Heart right ventricle (tissue), 16 donors: ENCODE results near the gene ACSS2. TPM values are rescaled to one million over a fixed set of nuclear protein-coding genes. Genes with fewer than 3 reads are reported as not detected.
A peak's percentile ranks its signal among the peaks of the same experiment; 100 is the strongest.
"Not testable (repeated sequence)": the region's sequence is repeated elsewhere in the genome, so short reads cannot be mapped to it uniquely, and the experiment has no call there.

Experiments
- ATAC-seq, 8 donors: fragments of 200-7000 bp; cut with Tn5 transposase; one replicate each; pipeline ENCODE4 v1.9.1; 2020; ENCODE audit warnings: mild to moderate bottlenecking in 8 of 8, moderate library complexity in 8 of 8, moderate number of reproducible peaks in 1 of 8
- DNase-seq, 2 donors: peaks; one replicate each; pipeline ENCODE4 v3.0.0-alpha.2; 2020
- H3K27ac ChIP-seq, 10 donors: fragments of 200-600 bp; sonication (generic) in 2 of 10; one replicate each; pipeline versions ENCODE4 v1.5.0 to v1.8.0; 2020 to 2022; ENCODE audit warnings: mild to moderate bottlenecking in 3 of 10
- H3K27me3 ChIP-seq, 7 donors: fragments of 200-600 bp; one replicate each; pipeline ENCODE4 v1.8.0; 2021 to 2022; ENCODE audit warnings: mild to moderate bottlenecking in 2 of 7
- H3K36me3 ChIP-seq, 9 donors: fragments of 200-600 bp; sonication (generic) in 1 of 9; one replicate each; pipeline versions ENCODE4 v1.5.0 to v1.8.0; 2020 to 2022; ENCODE audit warnings: mild to moderate bottlenecking in 2 of 9
- H3K4me1 ChIP-seq, 9 donors: fragments of 200-600 bp; sonication (generic) in 1 of 9; one replicate each; pipeline versions ENCODE4 v1.5.0 to v1.8.0; 2020 to 2022; ENCODE audit warnings: mild to moderate bottlenecking in 4 of 9
- H3K4me3 ChIP-seq, 10 donors: fragments of 200-600 bp; sonication (generic) in 2 of 10; one replicate each; pipeline versions ENCODE4 v1.5.0 to v1.8.0; 2020 to 2022; ENCODE audit warnings: mild to moderate bottlenecking in 7 of 10, moderate library complexity in 2 of 10
- H3K9me3 ChIP-seq, 11 donors: fragments of 200-600 bp in 10 of 11; sonication (generic) in 2 of 11; one replicate each; pipeline versions ENCODE4 v1.5.0 to v1.8.0; 2013 to 2022; ENCODE audit warnings: mild to moderate bottlenecking in 2 of 11, control low read depth in 1 of 11, moderate library complexity in 1 of 11
- WGBS, 2 donors: extraction: QIAGEN DNeasy Blood & Tissue Kit; methylation state at CpG; one replicate each; pipeline ENCODE4 v1.1.7; 2013; ENCODE audit warnings: inconsistent platforms in 1 of 2; 5-methylcytosine and 5-hydroxymethylcytosine counted together
- intact Hi-C, 10 donors: fragments of 100-400 bp; cut with DNase I; formaldehyde crosslinking; loops; one replicate each; pipeline versions ENCODE4 v1.11.1 to v1.14.2; 2022
- polyA plus RNA-seq, 2 donors: library from polyadenylated mRNA; stranded (reverse); fragments of 200-250 nt; gene quantifications; one replicate each; pipeline ENCODE4 v1.2.3, GENCODE V29; 2013
- total RNA-seq, 10 donors: library from RNA; stranded (reverse); fragmentation: NEBNext Ultra II Directional in 3 of 10; extraction: Animal tissue kit (Norgen Biotek cat#: 25700) in 3 of 10; gene quantifications; one replicate each; pipeline versions ENCODE4 v1.2.1 to v1.2.4, GENCODE V29; 2021 to 2023
- TF ChIP-seq, protein P1 (sequence below), 9 donors: fragments of 200-600 bp; sonication (generic) in 2 of 9; IDR thresholded peaks; one replicate each; pipeline versions ENCODE4 v1.5.0 to v1.8.0; 2021 to 2022; ENCODE audit warnings: antibody characterized with exemption in 9 of 9, mild to moderate bottlenecking in 5 of 9, moderate library complexity in 1 of 9
- donor health status: Arrhythmogenic right ventricular cardiomyopathy.
- donor health status: ischemic (EF 13 %, LVEDD 7.1; RV severe dilation, severe dysfunction).
- donor health status: healthy with polysubstance abuse.
- donor health status: DM: no; HTN: yes; CAD: no.
- donor health status: DM: no; HTN: no; CAD: no.
- donor health status: ischemic (EF 25% LVEDD 6.9; RV normal size, moderate dysfunction).
- donor health status: ischemic (EF 25% LVEDD 5.7; RV mildly dilated, moderate dysfunction).
- donor health status: healthy.
- donor health status: DM: yes; HTN: yes; CAD: no.
- donor health status: Ischemic cardiomyopathy.
- donor health status: ischemic (EF 35%, LVEDD 5.7; RV mildly dilated, moderate dysfunction).
- donor health status: nonischemic (EF 11% LVEDD 7.7; RV severe dilation, severe dysfunction).
- donor health status: DM: yes; HTN: yes; CAD: no.
- donor health status: PGD.
- donor health status: ischemic (EF 29% LVEDD 5.4; RV normal size, mild dysfunction).
- donor health status: nonischemic (EF 23%, LVEDD 6.1; RV moderate dilation, normal function).

ACSS2 gene
- total and polyA plus RNA-seq, 12 donors = 65.4 to 213 (median 104) TPM

DNA sequence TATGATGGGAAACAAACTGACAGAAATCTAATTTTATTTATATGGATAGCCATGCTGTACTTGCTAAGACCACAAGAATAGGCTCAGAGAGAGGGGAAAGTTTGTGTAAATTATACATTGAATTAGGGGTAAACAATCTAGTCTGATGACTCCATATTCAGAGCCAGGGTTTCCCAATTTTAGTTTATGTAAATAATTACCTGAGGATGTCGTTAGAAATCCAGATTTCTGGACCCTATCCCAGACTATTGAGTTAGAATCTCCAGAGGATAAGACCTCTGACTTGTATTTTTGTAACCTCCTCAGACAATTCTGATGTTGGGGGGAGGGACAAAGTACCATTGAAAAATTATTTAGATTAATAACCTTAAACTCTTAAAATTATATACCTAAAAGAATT, 18.3 kb downstream of the ACSS2 start:
- intact Hi-C loops = no loop called here
- Histone ChIP-seq H3K9me3 (no peaks in the 10 kb centered on the region), H3K4me1 (peaks cover 0 to 57% (median 20%) of the 10 kb centered on the region in 9 donors), H3K27me3 (no peaks in the 10 kb centered on the region), H3K36me3 (peaks cover 0 to 5% (median 0%) of the 10 kb centered on the region in 9 donors), H3K4me3 (no peak overlapping the region), H3K27ac (peak overlapping the region in 1 of 10 donors; percentile 2)
- TF ChIP-seq, protein P1, sequence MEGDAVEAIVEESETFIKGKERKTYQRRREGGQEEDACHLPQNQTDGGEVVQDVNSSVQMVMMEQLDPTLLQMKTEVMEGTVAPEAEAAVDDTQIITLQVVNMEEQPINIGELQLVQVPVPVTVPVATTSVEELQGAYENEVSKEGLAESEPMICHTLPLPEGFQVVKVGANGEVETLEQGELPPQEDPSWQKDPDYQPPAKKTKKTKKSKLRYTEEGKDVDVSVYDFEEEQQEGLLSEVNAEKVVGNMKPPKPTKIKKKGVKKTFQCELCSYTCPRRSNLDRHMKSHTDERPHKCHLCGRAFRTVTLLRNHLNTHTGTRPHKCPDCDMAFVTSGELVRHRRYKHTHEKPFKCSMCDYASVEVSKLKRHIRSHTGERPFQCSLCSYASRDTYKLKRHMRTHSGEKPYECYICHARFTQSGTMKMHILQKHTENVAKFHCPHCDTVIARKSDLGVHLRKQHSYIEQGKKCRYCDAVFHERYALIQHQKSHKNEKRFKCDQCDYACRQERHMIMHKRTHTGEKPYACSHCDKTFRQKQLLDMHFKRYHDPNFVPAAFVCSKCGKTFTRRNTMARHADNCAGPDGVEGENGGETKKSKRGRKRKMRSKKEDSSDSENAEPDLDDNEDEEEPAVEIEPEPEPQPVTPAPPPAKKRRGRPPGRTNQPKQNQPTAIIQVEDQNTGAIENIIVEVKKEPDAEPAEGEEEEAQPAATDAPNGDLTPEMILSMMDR (IDR thresholded peaks at IDR 0.05) = no peak
- 12 to 14% methylated on average over 1 of the region's 1 CpG for WGBS, 2 donors
- no peak for DNase-seq
- no peak for ATAC-seq

DNA sequence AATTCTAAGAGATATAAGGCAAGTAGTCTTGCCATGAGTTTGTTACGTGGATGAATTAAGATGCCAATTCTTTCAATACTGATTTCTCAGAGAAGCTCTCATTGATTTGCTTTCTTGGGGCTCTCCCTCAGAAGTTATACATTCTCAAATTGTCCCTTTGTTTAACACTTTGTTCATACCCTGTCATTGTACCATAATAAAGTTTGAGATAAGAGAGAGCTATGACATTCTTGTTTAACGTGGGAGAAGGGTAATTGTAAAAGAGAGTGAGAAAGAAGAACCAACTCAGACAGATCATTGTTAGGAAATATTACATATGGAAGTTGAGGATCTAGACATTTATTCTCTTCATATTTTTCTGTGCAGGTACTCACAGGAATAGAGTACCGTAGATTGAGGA, 19.1 kb downstream of the ACSS2 start:
- DNase-seq (no peak), ATAC-seq (no peak)
- TF ChIP-seq, protein P1 (IDR thresholded peaks at IDR 0.05) = no peak
- no peak overlapping the region for H3K4me3 ChIP-seq
- peak overlapping the region in 7 of 10 donors; percentile 12 to 57 (median 40) for H3K27ac ChIP-seq
- peaks cover 0 to 58% (median 20%) of the 10 kb centered on the region in 9 donors for H3K4me1 ChIP-seq
- intact Hi-C loops = no loop called here
- H3K27me3 ChIP-seq = no peaks in the 10 kb centered on the region
- no peaks in the 10 kb centered on the region for H3K9me3 ChIP-seq
- WGBS, 2 donors = 50 to 66% methylated on average over 3 of the region's 3 CpGs
- peaks cover 0 to 5% (median 0%) of the 10 kb centered on the region in 9 donors for H3K36me3 ChIP-seq

DNA sequence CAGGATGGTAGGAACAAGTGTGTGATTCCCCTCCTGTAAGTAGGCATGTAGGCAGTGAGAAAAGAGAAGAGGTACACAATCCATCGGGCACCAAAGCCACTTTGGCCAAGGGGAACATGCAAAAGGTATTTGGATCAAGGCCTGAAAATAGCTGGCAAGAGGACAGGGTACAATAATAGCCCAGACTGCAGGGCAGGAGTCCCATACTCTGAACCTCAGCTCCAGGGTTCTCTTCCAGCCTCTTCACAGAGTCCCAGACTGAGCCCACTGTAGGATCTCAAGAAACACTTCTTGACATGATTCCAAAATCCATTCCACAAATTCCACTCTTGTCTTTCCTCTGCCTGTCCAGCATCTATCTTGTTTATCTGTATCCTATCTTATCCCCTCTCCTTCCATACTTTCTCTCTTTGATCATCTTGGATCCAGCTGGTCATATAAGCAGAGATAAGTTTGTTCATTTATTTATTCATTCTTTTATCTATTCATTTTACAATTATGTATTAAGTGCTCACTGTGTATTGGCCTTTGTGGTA, 19.7 kb downstream of the ACSS2 start:
- no peak overlapping the region for H3K4me3 ChIP-seq
- WGBS, 2 donors = 35 to 54% methylated on average over 1 of the region's 1 CpG
- peak overlapping the region in 8 of 10 donors; percentile 12 to 65 (median 51) for H3K27ac ChIP-seq
- DNase-seq = peak in 1 of 2 donors; percentile 67
- no peaks in the 10 kb centered on the region for H3K9me3 ChIP-seq
- ATAC-seq = peak; percentile 83 to 95 (median 90)
- no peaks in the 10 kb centered on the region for H3K27me3 ChIP-seq
- peaks cover 0 to 54% (median 20%) of the 10 kb centered on the region in 9 donors for H3K4me1 ChIP-seq
- peaks cover 0 to 10% (median 0%) of the 10 kb centered on the region in 9 donors for H3K36me3 ChIP-seq
- TF ChIP-seq, protein P1 (IDR thresholded peaks at IDR 0.05) = no peak
- intact Hi-C loops = no loop called here

DNA sequence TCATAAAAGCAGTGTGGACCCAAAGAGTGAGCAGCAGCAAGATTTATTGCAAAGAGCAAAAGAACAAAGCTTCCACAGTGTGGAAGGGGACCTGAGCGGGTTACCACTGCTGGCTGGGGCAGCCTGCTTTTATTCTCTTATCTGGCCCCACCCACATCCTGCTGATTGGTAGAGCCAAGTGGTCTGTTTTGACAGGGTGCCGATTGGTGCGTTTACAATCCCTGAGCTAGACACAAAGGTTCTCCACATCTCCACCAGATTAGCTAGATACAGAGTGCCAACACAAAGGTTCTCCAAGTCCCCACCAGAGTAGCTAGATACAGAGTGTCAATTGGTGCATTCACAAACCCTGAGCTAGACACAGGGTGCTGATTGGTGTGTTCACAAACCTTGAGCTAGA, 21.7 kb downstream of the ACSS2 start:
- WGBS, 2 donors = 66 to 68% methylated on average over 2 to 3 of the region's 3 CpGs
- DNase-seq, H3K27me3 ChIP-seq, intact Hi-C loops, H3K9me3 ChIP-seq, H3K4me3 ChIP-seq, H3K27ac ChIP-seq, ATAC-seq: not testable (repeated sequence)
- Histone ChIP-seq H3K36me3 (peaks cover 0 to 15% (median 0%) of the 10 kb centered on the region in 9 donors), H3K4me1 (peaks cover 0 to 45% (median 20%) of the 10 kb centered on the region in 9 donors)

DNA sequence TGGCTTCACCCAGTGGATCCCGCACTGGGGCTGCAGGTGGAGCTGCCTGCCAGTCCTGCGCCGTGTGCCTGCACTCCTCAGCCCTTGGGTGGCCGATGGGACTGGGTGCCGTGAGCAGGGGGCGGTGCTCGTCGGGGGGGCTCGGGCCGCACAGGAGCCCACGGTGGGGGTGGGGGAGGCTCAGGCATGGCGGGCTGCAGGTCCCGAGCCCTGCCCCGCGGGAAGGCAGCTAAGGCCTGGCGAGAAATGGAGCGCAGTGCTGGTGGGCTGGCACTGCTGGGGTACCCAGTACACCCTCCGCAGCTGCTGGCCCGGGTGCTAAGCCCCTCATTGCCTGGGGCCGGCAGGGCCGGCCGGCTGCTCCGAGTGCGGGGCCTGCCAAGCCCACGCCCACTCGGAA, 22.3 kb downstream of the ACSS2 start:
- Histone ChIP-seq H3K27ac (peak overlapping the region in 1 of 10 donors; percentile 15), H3K36me3 (peaks cover 0 to 15% (median 0%) of the 10 kb centered on the region in 9 donors), H3K4me1 (peaks cover 0 to 49% (median 20%) of the 10 kb centered on the region in 9 donors)
- intact Hi-C loops, ATAC-seq, H3K27me3 ChIP-seq, H3K4me3 ChIP-seq, DNase-seq, H3K9me3 ChIP-seq: not testable (repeated sequence)
- 95 to 96% methylated on average over 23 to 24 of the region's 26 CpGs for WGBS, 2 donors
